ENCODE results near the gene CAVIN2. TPM values are rescaled to one million over a fixed set of nuclear protein-coding genes. Genes with fewer than 3 reads are reported as not detected.

The CAVIN2 gene
- polyA plus RNA-seq, 1 of the 3 experiments (the other 2 are of a cell fraction) = 1.5 TPM

- Histone ChIP-seq H3K27me3 (ENCODE audit: insufficient read depth) (no peaks in the 10 kb centered on the region), H4K20me1 (ENCODE audit: insufficient read depth) (no peaks in the 10 kb centered on the region), H3K27ac (ENCODE audit: low read depth in 2 of 2, low read length in 1 of 2) (no peak overlapping the region), H3K79me2 (ENCODE audit: insufficient read depth) (no peaks in the 10 kb centered on the region), H3F3A (replicated peaks; ENCODE audit: insufficient read depth) (no peaks in the 10 kb centered on the region), H3K9me3 (no peaks in the 10 kb centered on the region), H2AFZ (ENCODE audit: low read depth) (no peak overlapping the region), H3K4me1 (ENCODE audit: control insufficient read depth in 1 of 2, insufficient read depth in 2 of 2, low read depth in 1 of 2, low read length in 1 of 2) (no peaks in the 10 kb centered on the region), H3K9ac (no peak overlapping the region), H3K4me3 (ENCODE audit: low read depth in 2 of 2, low read length in 1 of 2) (no peak overlapping the region), H3K4me2 (no peak overlapping the region), H3K9me2 (no peaks in the 10 kb centered on the region), H3K36me3 (replicated peaks in 1 of 2; ENCODE audit: control insufficient read depth in 1 of 2, insufficient read depth in 2 of 2, low read length in 1 of 2) (no peaks in the 10 kb centered on the region)
- POLR2A ChIA-PET = no interaction called here
- TF ChIP-seq NRF1 (IDR thresholded peaks at IDR 0.05; ENCODE audit: low read depth, low read length) (no peak), TCF12 (IDR thresholded peaks at IDR 0.05) (no peak), EZH2phosphoT487 (IDR thresholded peaks at IDR 0.05; ENCODE audit: borderline replicate concordance, low read depth) (no peak), TEAD4 (IDR thresholded peaks at IDR 0.05; ENCODE audit: borderline replicate concordance, insufficient read depth) (no peak), ELF1 (IDR thresholded peaks at IDR 0.05) (no peak), CHD2 (IDR thresholded peaks at IDR 0.05; ENCODE audit: low read length, partially characterized antibody) (no peak), SIN3A (IDR thresholded peaks at IDR 0.05; ENCODE audit: borderline replicate concordance, low read depth, low read length) (no peak), FOSL2 (IDR thresholded peaks at IDR 0.05; ENCODE audit: borderline replicate concordance, low read depth) (no peak), MAX (IDR thresholded peaks at IDR 0.05; ENCODE audit: low read depth) (no peak), EP300 (IDR thresholded peaks at IDR 0.05; ENCODE audit: borderline replicate concordance in 1 of 2, low read depth in 1 of 2, low read length in 1 of 2) (no peak), IRF3 (IDR thresholded peaks at IDR 0.05; ENCODE audit: low read depth, low read length) (no peak), POLR2AphosphoS5 (IDR thresholded peaks at IDR 0.05; ENCODE audit: low read depth, low read length) (no peak), RXRA (IDR thresholded peaks at IDR 0.05; ENCODE audit: borderline replicate concordance, low read depth) (no peak), RCOR1 (IDR thresholded peaks at IDR 0.05; ENCODE audit: low read length) (no peak), MXI1 (IDR thresholded peaks at IDR 0.05; ENCODE audit: low read depth, low read length) (no peak)
- TF ChIP-seq, protein P1, sequence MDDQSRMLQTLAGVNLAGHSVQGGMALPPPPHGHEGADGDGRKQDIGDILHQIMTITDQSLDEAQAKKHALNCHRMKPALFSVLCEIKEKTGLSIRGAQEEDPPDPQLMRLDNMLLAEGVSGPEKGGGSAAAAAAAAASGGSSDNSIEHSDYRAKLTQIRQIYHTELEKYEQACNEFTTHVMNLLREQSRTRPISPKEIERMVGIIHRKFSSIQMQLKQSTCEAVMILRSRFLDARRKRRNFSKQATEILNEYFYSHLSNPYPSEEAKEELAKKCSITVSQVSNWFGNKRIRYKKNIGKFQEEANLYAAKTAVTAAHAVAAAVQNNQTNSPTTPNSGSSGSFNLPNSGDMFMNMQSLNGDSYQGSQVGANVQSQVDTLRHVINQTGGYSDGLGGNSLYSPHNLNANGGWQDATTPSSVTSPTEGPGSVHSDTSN (IDR thresholded peaks at IDR 0.05) = no peak
- CTCF ChIA-PET = interaction anchor here (2.0 to 17.0 kb wide), 2 partner anchors 9 to 340 kb away, joined by 9 to 306 read pairs; no protein-coding TSS in a partner anchor
- 80% methylated on average over 1 of the region's 1 CpG for WGBS (ENCODE audit: low lambda C conversion rate)
- no peak for DNase-seq
Measured at GRCh38 chr2:191821078-191821477, 25.8 kb downstream of the CAVIN2 start.

DNA sequence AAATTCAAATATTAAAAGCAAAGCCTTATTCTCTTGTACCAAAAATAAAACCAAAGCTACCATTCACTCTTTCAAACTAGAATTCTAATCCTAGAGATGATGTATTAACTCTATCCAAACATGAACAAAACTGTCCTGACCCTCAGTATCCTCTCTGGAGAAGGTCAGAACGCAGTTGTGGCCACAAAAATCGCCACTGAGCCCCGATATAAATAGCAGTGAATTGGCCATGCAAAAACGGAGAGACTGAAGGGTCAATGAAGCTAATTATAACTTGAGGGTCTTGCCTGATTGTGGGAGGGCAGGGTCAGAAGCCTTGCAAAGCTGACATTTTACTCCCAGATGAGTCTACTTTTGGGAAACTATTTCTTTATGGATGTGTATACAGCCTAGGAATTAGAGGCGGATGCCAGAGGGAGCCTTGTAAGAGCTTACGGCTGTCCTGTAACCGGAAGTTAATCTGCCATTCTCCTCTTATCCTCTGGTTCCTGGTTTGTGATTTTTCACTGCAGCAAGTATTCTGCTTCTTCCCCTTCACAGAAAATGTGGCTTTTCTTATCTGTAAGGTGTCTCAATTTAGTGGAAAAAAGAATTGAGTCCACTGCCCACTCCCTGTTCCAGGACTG is 28.1 kb downstream of the CAVIN2 start:
- H2AFZ ChIP-seq (ENCODE audit: low read depth) = no peak overlapping the region
- DNase-seq = no peak

More for the DNA sequence above, 28.1 kb downstream of the CAVIN2 start:
- Histone ChIP-seq H3K27me3 (ENCODE audit: insufficient read depth) (no peaks in the 10 kb centered on the region), H3K36me3 (replicated peaks in 1 of 2; ENCODE audit: control insufficient read depth in 1 of 2, insufficient read depth in 2 of 2, low read length in 1 of 2) (no peaks in the 10 kb centered on the region), H3F3A (replicated peaks; ENCODE audit: insufficient read depth) (no peaks in the 10 kb centered on the region), H3K9me3 (no peaks in the 10 kb centered on the region), H3K9ac (no peak overlapping the region), H3K9me2 (no peaks in the 10 kb centered on the region), H3K79me2 (ENCODE audit: insufficient read depth) (no peaks in the 10 kb centered on the region), H3K4me1 (ENCODE audit: control insufficient read depth in 1 of 2, insufficient read depth in 2 of 2, low read depth in 1 of 2, low read length in 1 of 2) (no peaks in the 10 kb centered on the region), H4K20me1 (ENCODE audit: insufficient read depth) (no peaks in the 10 kb centered on the region), H3K27ac (ENCODE audit: low read depth in 2 of 2, low read length in 1 of 2) (no peak overlapping the region), H3K4me3 (ENCODE audit: low read depth in 2 of 2, low read length in 1 of 2) (no peak overlapping the region), H3K4me2 (no peak overlapping the region)
- ChIA-PET POLR2A (no interaction called here), CTCF (interaction anchor here (1.1 to 17.0 kb wide), 3 partner anchors 22 to 467 kb away, joined by 3 to 306 read pairs (median 3); no protein-coding TSS in a partner anchor)
- no peak for TF ChIP-seq GABPA (IDR thresholded peaks at IDR 0.05; ENCODE audit: low read depth)
- 88% methylated on average over 7 of the region's 7 CpGs for WGBS (ENCODE audit: low lambda C conversion rate)

Data from SK-N-SH (cell line).